C4-2B (cell line): ENCODE measurements around the gene PITPNC1.

Experiments used
- ZFX ChIP-seq: fragments of 450-650 bp; IDR thresholded peaks from 2 replicates; pipeline ENCODE4 v1.6.1; 2017
- TF ChIP-seq, protein P1 (sequence below): fragments of 450-650 bp; conservative IDR thresholded peaks from 2 replicates; pipeline ENCODE4 v1.5.1; 2017; ENCODE audit warnings: mild to moderate bottlenecking

DNA sequence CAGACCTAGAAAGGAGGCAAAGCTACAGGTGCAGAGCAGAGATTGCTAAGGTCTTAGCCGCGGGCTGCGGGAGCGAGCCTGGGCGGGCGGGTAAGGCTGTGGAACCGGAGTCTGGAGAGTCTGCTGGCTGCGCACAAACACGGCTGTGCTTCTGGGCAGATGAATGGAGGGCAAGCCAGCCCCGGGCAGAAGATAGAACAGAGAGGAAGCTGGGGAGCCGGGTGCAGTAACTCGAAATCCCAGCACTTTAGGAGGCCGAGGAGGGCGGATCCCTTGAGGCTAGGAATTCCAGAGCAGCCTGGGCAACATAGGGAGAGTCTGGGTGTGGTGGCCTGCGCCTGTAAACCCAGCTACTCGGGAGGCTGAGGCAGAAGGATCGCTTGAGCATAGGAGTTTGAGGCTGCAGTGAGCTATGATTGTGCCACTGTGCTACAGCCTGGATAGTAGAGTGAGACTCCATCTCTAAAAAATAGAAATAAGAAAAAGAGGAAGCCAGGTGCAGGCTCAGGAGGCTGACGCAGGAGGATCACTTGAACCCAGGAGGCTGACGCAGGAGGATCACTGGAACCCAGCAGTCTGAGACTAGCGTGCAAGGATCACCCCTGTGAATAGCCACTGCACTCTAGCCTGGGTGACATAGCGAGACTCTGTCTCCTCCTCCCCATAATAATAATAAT is 56.3 kb downstream of the PITPNC1 start:
- TF ChIP-seq, protein P1, sequence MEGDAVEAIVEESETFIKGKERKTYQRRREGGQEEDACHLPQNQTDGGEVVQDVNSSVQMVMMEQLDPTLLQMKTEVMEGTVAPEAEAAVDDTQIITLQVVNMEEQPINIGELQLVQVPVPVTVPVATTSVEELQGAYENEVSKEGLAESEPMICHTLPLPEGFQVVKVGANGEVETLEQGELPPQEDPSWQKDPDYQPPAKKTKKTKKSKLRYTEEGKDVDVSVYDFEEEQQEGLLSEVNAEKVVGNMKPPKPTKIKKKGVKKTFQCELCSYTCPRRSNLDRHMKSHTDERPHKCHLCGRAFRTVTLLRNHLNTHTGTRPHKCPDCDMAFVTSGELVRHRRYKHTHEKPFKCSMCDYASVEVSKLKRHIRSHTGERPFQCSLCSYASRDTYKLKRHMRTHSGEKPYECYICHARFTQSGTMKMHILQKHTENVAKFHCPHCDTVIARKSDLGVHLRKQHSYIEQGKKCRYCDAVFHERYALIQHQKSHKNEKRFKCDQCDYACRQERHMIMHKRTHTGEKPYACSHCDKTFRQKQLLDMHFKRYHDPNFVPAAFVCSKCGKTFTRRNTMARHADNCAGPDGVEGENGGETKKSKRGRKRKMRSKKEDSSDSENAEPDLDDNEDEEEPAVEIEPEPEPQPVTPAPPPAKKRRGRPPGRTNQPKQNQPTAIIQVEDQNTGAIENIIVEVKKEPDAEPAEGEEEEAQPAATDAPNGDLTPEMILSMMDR: no peak
- no peak for TF ChIP-seq ZFX
